ENCODE results near the gene PPT1.

PPT1 gene

DNA sequence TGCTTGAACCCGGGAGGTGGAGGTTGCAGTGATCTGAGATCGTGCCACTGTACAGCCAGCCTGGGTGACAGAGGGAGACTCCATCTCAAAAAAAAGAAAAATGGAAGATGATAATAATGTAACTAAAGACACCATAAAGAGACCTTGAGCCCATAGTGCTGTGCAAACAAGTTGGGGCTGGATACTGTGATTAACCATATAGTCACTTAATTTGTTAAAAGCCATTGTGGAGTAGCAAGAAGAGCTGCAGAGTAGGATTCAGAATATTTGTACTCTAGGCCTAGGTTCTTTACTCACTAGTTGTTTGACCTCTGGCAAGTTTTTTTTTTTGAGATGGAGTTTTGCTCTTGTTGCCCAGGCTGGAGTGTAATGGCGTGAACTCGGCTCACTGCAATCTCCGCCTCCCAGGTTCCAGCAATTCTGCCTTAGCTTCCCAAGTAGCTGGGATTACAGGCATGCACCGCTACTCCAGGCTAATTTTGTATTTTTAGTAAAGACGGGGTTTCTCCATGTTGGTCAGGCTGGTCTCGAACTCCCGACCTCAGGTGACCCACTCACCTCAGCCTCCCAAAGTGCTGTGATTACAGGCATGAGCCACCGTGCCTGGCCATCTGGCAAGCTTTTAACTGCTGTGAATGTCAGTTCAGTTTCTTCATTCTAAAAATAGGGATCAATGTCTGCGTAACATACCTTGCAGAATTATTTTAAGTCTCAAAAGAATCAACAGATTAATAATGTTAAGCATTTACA is 43.7 kb downstream of the PPT1 start:
- H3K4me3 ChIP-seq (ENCODE audit: low read depth, low read length) = no peak overlapping the region
- TF ChIP-seq, protein P1, sequence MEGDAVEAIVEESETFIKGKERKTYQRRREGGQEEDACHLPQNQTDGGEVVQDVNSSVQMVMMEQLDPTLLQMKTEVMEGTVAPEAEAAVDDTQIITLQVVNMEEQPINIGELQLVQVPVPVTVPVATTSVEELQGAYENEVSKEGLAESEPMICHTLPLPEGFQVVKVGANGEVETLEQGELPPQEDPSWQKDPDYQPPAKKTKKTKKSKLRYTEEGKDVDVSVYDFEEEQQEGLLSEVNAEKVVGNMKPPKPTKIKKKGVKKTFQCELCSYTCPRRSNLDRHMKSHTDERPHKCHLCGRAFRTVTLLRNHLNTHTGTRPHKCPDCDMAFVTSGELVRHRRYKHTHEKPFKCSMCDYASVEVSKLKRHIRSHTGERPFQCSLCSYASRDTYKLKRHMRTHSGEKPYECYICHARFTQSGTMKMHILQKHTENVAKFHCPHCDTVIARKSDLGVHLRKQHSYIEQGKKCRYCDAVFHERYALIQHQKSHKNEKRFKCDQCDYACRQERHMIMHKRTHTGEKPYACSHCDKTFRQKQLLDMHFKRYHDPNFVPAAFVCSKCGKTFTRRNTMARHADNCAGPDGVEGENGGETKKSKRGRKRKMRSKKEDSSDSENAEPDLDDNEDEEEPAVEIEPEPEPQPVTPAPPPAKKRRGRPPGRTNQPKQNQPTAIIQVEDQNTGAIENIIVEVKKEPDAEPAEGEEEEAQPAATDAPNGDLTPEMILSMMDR (IDR thresholded peaks at IDR 0.05; ENCODE audit: low read depth, low read length) = no peak

DNA sequence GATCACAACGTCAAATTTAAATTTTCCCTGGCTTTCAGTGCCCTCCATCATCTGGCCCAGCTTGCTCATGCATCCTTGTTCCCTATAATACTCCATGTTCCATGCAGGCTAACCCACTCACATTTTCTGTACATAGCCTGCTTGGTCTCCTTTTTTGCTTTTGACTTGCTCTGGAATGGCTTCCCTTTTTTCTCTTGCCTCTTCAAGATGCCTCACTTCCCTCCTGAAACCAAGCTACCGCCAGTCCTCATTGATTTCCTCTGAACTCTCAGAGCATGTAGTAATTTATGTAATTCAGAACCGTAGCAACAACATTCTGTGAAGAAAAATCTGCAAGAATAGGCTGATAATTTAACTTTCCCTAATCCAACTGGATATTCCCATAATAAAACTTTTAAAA is 46.2 kb downstream of the PPT1 start:
- TF ChIP-seq, protein P1 (IDR thresholded peaks at IDR 0.05; ENCODE audit: low read depth, low read length) = no peak
- H3K4me3 ChIP-seq (ENCODE audit: low read depth, low read length) = no peak overlapping the region

DNA sequence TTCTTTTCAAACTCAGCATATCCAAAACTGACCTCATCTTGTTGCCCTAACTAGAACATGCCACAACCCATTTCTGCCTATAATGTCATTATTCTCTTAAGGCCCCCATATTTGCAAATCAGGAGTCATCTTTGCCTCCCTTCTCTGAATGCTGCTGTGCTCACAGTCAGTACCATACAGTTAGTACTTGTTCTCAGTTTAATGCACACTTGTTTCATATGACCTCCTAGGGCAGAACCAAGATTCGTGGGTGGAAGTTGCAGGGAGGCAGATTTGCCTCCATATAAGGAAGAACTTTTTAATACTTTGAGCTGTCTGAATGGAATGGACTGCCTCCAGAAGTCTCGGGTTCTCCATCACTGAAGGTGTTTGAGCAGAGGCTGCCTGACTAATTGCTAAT is 47.3 kb downstream of the PPT1 start:
- H3K4me3 ChIP-seq (ENCODE audit: low read depth, low read length) = no peak overlapping the region
- TF ChIP-seq, protein P1 (IDR thresholded peaks at IDR 0.05; ENCODE audit: low read depth, low read length) = no peak

DNA sequence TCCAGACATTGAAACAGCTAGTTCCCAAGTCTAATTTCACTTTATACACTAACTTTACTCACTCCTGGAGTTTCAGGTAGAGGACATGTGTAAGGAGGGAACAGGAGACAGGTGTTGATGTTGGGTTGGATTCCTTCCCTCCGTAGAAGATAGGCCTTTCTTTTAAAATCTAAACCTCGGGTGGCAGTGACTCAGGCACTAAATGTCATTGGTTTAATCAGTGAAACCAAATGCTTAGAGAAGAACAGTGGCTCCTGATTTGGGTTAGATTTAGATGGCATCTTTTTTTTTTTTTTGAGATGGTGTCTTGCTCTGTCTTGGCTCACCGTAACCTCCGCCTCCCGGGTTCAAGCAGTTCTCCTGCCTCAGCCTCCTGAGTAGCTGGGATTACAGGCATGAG is 49.3 kb downstream of the PPT1 start:
- no peak overlapping the region for H3K4me3 ChIP-seq (ENCODE audit: low read depth, low read length)
- TF ChIP-seq, protein P1 (IDR thresholded peaks at IDR 0.05; ENCODE audit: low read depth, low read length) = no peak

DNA sequence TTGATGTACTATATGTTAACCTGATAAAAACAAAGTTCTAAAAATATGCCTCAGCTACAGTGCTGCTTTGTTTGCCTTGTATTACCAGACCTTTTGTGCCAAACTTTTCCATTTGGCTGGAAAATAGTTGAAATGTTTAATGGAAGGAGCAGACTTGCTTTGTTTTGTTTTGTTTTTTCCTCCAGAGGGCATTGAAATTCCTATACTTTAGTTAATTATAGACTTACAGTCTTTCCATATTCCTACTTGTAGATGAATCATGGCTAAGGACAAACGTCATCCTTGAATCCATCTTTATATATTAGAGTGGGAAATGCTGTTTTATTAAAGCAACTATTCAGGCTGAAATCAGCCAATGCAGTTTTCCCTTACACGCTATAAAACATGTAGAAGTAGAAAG is 49.8 kb downstream of the PPT1 start:
- TF ChIP-seq, protein P1 (IDR thresholded peaks at IDR 0.05; ENCODE audit: low read depth, low read length) = no peak
- no peak overlapping the region for H3K4me3 ChIP-seq (ENCODE audit: low read depth, low read length)

DNA sequence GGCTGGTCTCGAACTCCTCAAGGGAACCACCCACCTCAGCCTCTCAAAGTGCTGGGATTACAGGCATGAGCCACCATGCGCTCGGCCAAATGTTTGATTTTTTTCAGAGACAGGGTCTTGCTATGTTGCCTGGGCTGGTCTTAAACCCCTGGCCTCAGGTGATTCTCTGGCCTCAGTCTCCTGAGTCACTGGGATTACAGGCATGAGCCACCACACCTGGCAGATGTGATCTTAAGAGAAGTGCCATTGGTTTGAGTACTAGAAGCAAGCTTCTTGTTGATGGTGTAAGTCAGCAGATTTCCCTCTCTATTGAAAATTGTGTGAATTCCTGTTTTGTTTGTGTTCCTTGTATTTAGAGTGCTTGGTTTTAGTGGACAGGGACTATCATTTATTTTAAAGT is 51.3 kb downstream of the PPT1 start:
- H3K4me3 ChIP-seq (ENCODE audit: low read depth, low read length) = no peak overlapping the region
- TF ChIP-seq, protein P1 (IDR thresholded peaks at IDR 0.05; ENCODE audit: low read depth, low read length) = no peak

DNA sequence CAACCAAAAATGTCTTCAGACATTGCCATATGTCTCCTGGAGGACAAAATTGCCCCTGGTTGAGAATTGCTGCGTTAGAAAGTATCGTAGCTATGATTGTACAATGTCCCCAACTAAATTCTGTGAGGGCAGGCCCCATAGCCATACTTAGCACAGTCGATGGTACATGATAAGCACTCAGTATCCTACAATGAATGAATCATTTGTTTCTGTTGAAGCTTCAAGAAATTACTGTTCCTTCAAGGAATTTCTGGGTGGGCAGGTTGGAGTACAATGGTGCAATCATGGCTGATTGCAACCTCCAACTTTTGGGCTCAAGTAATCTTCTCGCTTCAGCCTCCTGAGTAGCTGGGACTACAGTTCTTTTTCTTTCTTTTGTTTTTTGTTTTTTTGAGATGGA is 51.9 kb downstream of the PPT1 start:
- no peak overlapping the region for H3K4me3 ChIP-seq (ENCODE audit: low read depth, low read length)
- TF ChIP-seq, protein P1 (IDR thresholded peaks at IDR 0.05; ENCODE audit: low read depth, low read length) = no peak
